Peyer's patch (tissue), 4 donors: Measurements from ENCODE around the gene NAA15. TPM values are rescaled to one million over a fixed set of nuclear protein-coding genes. Genes with fewer than 3 reads are reported as not detected.

Source experiments
- DNase-seq, 3 donors: peaks; one replicate each; pipeline ENCODE4 v3.0.0-alpha.2; 2017 to 2019
- H3K27ac ChIP-seq, 4 donors: fragments of 200-600 bp; sonication (generic); one replicate each; pipeline ENCODE4 v1.5.1; 2016 to 2019
- H3K27me3 ChIP-seq, 2 donors: fragments of 200-600 bp; sonication (generic); one replicate each; pipeline ENCODE4 v1.5.1; 2019
- H3K36me3 ChIP-seq, 3 donors: fragments of 200-600 bp; sonication (generic); one replicate each; pipeline ENCODE4 v1.5.1; 2016 to 2019
- H3K4me1 ChIP-seq, 4 donors: fragments of 200-600 bp; sonication (generic); one replicate each; pipeline ENCODE4 v1.5.1; 2016 to 2019
- H3K4me3 ChIP-seq, 4 donors: fragments of 200-600 bp; sonication (generic); 1 replicate in 3 of 4; 2 replicates in 1 of 4; pipeline ENCODE4 v1.5.1; 2016 to 2019; ENCODE audit warnings: mild to moderate bottlenecking in 1 of 4
- H3K9me3 ChIP-seq, 4 donors: fragments of 200-600 bp; sonication (generic); one replicate each; pipeline ENCODE4 v1.5.1; 2016 to 2019; ENCODE audit warnings: mild to moderate bottlenecking in 1 of 4
- CTCF ChIP-seq, 6 experiments: fragments of 450-650 bp in 4 of 6; fragments of 200-600 bp in 2 of 6; sonication (generic) in 1 of 6; IDR thresholded peaks; one replicate each; pipeline ENCODE4 v1.5.1; 2017 to 2019; ENCODE audit warnings: antibody characterized with exemption in 6 of 6, mild to moderate bottlenecking in 3 of 6, moderate library complexity in 1 of 6
- POLR2A ChIP-seq, 2 donors: fragments of 450-650 bp; IDR thresholded peaks; one replicate each; pipeline ENCODE4 v1.5.1; 2017; ENCODE audit warnings: antibody characterized with exemption in 2 of 2, mild to moderate bottlenecking in 2 of 2, moderate library complexity in 2 of 2
- total RNA-seq, 4 donors: library from RNA; depleted of rRNA; stranded (reverse); fragments of >200 nt; gene quantifications; one replicate each; pipeline ENCODE4 v1.1.0, GENCODE V29; 2016

The NAA15 gene
- total RNA-seq, 4 donors from 2014 or later, result 16.6 to 77.6 (median 23.5) TPM

- H3K36me3 ChIP-seq, result no peaks in the 10 kb centered on the region
- H3K27ac ChIP-seq, result no peak overlapping the region
- DNase-seq, result no peak
- H3K4me1 ChIP-seq, result peaks cover 0 to 17% (median 0%) of the 10 kb centered on the region in 4 donors
- no peaks in the 10 kb centered on the region for H3K27me3 ChIP-seq
- peak overlapping the region in 2 of 4 donors; percentile 15 to 99 for H3K4me3 ChIP-seq
- no peak for TF ChIP-seq CTCF (IDR thresholded peaks at IDR 0.05)
- no peak for TF ChIP-seq POLR2A (IDR thresholded peaks at IDR 0.05)
- no peaks in the 10 kb centered on the region for H3K9me3 ChIP-seq
Observed at GRCh38 chr4:139299536-139299935, 1.8 kb upstream of the NAA15 start.

GRCh38 chr4:139300431-139301112, 733 bp upstream of the NAA15 start:
- Histone ChIP-seq H3K9me3 (no peaks in the 10 kb centered on the region), H3K4me3 (peak overlapping the region; percentile 82 to 99 (median 92)), H3K36me3 (peaks cover 0 to 2% (median 0%) of the 10 kb centered on the region in 3 donors), H3K27me3 (no peaks in the 10 kb centered on the region), H3K4me1 (peaks cover 0 to 16% (median 0%) of the 10 kb centered on the region in 4 donors), H3K27ac (peak overlapping the region; percentile 90 to 96 (median 93))
- DNase-seq, result peak in 1 of 3 donors; percentile 67
- TF ChIP-seq CTCF (IDR thresholded peaks at IDR 0.05) (peak in 1 of 6 experiments; percentile 7), POLR2A (IDR thresholded peaks at IDR 0.05) (no peak)

- Histone ChIP-seq H3K27ac (peak within 1 kb of the TSS; percentile 90 to 96 (median 93)), H3K9me3 (no peaks in the 10 kb centered on the region), H3K4me1 (peaks cover 0 to 11% (median 0%) of the 10 kb centered on the region in 4 donors), H3K36me3 (peaks cover 0 to 9% (median 0%) of the 10 kb centered on the region in 3 donors), H3K27me3 (no peaks in the 10 kb centered on the region), H3K4me3 (peak within 1 kb of the TSS; percentile 82 to 99 (median 92))
- DNase-seq, result peak; percentile 69 to 77 (median 74)
- TF ChIP-seq CTCF (IDR thresholded peaks at IDR 0.05), result peak in 4 of 6 experiments; percentile 27 to 31 (median 30)
- no peak for TF ChIP-seq POLR2A (IDR thresholded peaks at IDR 0.05)
Observed at GRCh38 chr4:139301821-139302611, 711 bp downstream of the NAA15 start, which contains the start of gene NDUFC1. Gene NDUFC1, minus strand, starts transcription at chr4:139302477. Its CDS starts 6,679 bp downstream, at chr4:139295798.

- Histone ChIP-seq H3K9me3 (no peaks in the 10 kb centered on the region), H3K27ac (no peak overlapping the region), H3K27me3 (no peaks in the 10 kb centered on the region), H3K36me3 (peaks cover 0 to 9% (median 0%) of the 10 kb centered on the region in 3 donors), H3K4me3 (no peak overlapping the region), H3K4me1 (peaks cover 0 to 11% (median 0%) of the 10 kb centered on the region in 4 donors)
- no peak for DNase-seq
- TF ChIP-seq POLR2A (IDR thresholded peaks at IDR 0.05), result no peak
- no peak for TF ChIP-seq CTCF (IDR thresholded peaks at IDR 0.05)
Observed at GRCh38 chr4:139304920-139305319, 3.6 kb downstream of the NAA15 start.

GRCh38 chr4:139311909-139312308, 10.6 kb downstream of the NAA15 start:
- no peak for TF ChIP-seq POLR2A (IDR thresholded peaks at IDR 0.05)
- TF ChIP-seq CTCF (IDR thresholded peaks at IDR 0.05), result no peak
- Histone ChIP-seq H3K36me3 (no peaks in the 10 kb centered on the region), H3K4me3 (no peak overlapping the region), H3K9me3 (no peaks in the 10 kb centered on the region), H3K27ac (no peak overlapping the region), H3K27me3 (no peaks in the 10 kb centered on the region), H3K4me1 (peaks cover 0 to 24% (median 3%) of the 10 kb centered on the region in 4 donors)
- DNase-seq, result no peak
